ENCODE results near the gene KRTAP4-5. TPM values are rescaled to one million over a fixed set of nuclear protein-coding genes. Genes with fewer than 3 reads are reported as not detected.
"Not testable (repeated sequence)": the region's sequence is repeated elsewhere in the genome, so short reads cannot be mapped to it uniquely, and the experiment has no call there.

The KRTAP4-5 gene
- total RNA-seq, 1 experiment from 2014 or later: not detected

DNA sequence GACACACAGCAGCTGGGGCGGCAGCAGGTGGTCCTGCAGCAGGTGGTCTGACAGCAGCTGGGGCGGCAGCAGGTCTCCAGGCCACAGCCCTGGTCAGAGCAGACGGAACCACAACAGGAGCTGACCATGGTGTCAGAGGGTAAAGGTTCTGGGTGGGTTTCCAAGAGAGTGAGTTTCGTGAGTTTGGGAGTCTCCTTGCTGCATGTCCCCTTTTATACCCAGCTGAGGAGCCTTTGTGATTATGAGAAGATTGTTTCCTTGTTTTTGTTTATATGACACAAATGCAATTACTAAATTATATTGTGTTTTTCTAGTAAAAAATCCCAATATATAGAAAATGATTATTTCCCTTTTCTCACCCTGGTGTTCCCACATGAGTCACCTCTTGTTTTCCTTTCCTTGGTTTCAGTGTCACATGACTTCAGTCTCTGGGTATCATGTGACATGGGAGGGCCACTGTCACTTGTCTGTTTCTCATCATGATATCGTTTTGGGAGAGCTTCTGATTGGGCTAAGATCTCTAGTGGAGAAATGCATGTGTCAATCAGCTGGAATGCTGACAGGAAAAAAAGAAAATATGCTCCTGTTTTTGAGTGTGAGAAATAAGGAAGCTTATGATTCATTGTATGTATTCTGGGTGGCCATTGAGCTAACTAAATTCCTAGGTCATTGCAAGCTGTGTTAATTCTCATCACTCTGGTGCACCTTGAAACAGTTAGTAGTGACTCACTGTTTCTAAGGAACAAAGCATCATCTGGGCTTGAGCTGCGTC is 9.1 kb downstream of the KRTAP4-5 start, which contains the start of gene KRTAP4-6 (continued):
- TF ChIP-seq, protein P1, sequence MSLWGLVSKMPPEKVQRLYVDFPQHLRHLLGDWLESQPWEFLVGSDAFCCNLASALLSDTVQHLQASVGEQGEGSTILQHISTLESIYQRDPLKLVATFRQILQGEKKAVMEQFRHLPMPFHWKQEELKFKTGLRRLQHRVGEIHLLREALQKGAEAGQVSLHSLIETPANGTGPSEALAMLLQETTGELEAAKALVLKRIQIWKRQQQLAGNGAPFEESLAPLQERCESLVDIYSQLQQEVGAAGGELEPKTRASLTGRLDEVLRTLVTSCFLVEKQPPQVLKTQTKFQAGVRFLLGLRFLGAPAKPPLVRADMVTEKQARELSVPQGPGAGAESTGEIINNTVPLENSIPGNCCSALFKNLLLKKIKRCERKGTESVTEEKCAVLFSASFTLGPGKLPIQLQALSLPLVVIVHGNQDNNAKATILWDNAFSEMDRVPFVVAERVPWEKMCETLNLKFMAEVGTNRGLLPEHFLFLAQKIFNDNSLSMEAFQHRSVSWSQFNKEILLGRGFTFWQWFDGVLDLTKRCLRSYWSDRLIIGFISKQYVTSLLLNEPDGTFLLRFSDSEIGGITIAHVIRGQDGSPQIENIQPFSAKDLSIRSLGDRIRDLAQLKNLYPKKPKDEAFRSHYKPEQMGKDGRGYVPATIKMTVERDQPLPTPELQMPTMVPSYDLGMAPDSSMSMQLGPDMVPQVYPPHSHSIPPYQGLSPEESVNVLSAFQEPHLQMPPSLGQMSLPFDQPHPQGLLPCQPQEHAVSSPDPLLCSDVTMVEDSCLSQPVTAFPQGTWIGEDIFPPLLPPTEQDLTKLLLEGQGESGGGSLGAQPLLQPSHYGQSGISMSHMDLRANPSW (CRISPR knock-in tag; conservative IDR thresholded peaks at IDR 0.05; ENCODE audit: low read depth): no peak
- TF ChIP-seq FOXP1 (CRISPR knock-in tag; IDR thresholded peaks at IDR 0.05; ENCODE audit: borderline replicate concordance): no peak

- POLR2A ChIA-PET, ATAC-seq: not testable (repeated sequence)
These were observed 9.8 kb downstream of the KRTAP4-5 start for GRCh38 chr17:41139865-41140264.

DNA sequence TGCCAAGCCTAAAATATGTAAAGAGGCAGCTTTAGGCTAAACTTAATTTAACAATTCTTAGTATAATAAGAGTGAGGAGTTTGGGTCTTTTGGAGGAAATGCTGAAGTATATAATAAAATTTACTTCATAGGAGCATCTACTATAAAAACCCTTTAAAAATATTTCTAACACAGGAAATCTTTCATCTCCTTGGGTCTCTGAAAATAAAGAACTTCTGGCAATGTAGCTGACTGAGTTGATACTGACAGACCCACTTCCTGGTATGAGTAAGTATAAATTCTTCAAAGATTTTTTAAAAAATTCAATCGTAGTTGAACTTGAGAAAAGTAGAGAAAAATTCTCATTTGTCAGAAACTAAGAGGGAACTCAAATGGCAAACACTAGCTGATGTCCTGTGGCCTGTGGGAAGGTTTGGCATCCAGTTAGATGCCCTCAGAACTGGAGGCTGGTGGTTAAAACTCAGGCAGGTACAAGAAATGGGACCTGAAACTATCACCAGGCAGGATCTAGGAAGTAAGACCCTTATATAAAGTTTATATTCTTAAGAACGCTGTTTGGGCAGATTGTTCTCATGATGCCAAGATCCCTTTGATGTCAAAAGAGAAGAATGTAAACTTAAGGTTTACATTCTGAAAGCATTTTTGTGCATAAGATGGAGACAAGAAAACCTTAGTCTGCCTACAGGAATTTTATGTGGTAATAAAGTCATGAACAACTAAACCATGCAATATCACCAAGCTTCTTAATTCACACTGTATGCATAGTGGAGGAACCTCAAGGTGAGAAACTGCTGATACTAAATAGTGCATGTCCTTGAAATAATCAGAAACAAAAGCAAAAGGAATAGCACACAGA is 15.5 kb downstream of the KRTAP4-5 start:
- no peaks in the 10 kb centered on the region for H3K36me3 Mint-ChIP-seq
- ChIA-PET CTCF (no interaction called here), POLR2A (no interaction called here)
- no peaks in the 10 kb centered on the region for H3K27me3 Mint-ChIP-seq (ENCODE audit: low read depth)
- no peak for TF ChIP-seq ELF4 (CRISPR knock-in tag; IDR thresholded peaks at IDR 0.05; ENCODE audit: low read depth)
- TF ChIP-seq NFATC4 (CRISPR knock-in tag; IDR thresholded peaks at IDR 0.05): no peak
- peaks cover 15% of the 10 kb centered on the region for H3K9me3 Mint-ChIP-seq
- DNase-seq (ENCODE audit: low spot score): no peak
- H3K4me3 Mint-ChIP-seq: no peak overlapping the region
- H3K4me1 Mint-ChIP-seq: no peaks in the 10 kb centered on the region
- no peak for ATAC-seq
- H3K27ac Mint-ChIP-seq: no peak overlapping the region

More at GRCh38 chr17:41139865-41140264, 9.8 kb downstream of the KRTAP4-5 start:
- peaks cover 61% of the 10 kb centered on the region for H3K9me3 Mint-ChIP-seq
- H3K36me3 Mint-ChIP-seq: peaks cover 28% of the 10 kb centered on the region
- CTCF ChIA-PET; H3K4me3 Mint-ChIP-seq; H3K27me3 Mint-ChIP-seq (ENCODE audit: low read depth); H3K4me1 Mint-ChIP-seq; H3K27ac Mint-ChIP-seq; DNase-seq (ENCODE audit: low spot score): not testable (repeated sequence)

DNA sequence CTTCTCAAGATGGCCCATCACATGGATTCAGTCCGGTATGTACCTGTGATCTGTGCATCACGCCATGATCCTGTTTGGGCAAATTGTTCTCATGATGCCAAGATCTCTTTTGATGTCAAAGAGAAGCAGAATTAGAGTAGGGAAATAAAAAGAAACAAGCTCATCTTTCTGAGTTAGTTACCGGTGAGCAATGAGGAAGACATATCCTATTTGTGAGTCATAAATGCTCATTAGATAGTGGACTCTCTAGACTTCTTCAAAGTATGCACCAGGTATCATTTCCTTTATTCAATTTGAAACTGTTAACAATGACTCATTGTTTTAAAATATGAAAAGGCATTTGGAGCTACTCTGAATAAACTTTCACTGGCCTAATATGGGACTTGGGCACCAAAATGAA is 17.6 kb downstream of the KRTAP4-5 start:
- POLR2A ChIA-PET: no interaction called here
- no peaks in the 10 kb centered on the region for H3K27me3 Mint-ChIP-seq (ENCODE audit: low read depth)
- TF ChIP-seq MAX (CRISPR knock-in tag; IDR thresholded peaks at IDR 0.05) (no peak), ZNF138 (CRISPR knock-in tag; conservative IDR thresholded peaks at IDR 0.05) (no peak)
- TF ChIP-seq, protein P2, sequence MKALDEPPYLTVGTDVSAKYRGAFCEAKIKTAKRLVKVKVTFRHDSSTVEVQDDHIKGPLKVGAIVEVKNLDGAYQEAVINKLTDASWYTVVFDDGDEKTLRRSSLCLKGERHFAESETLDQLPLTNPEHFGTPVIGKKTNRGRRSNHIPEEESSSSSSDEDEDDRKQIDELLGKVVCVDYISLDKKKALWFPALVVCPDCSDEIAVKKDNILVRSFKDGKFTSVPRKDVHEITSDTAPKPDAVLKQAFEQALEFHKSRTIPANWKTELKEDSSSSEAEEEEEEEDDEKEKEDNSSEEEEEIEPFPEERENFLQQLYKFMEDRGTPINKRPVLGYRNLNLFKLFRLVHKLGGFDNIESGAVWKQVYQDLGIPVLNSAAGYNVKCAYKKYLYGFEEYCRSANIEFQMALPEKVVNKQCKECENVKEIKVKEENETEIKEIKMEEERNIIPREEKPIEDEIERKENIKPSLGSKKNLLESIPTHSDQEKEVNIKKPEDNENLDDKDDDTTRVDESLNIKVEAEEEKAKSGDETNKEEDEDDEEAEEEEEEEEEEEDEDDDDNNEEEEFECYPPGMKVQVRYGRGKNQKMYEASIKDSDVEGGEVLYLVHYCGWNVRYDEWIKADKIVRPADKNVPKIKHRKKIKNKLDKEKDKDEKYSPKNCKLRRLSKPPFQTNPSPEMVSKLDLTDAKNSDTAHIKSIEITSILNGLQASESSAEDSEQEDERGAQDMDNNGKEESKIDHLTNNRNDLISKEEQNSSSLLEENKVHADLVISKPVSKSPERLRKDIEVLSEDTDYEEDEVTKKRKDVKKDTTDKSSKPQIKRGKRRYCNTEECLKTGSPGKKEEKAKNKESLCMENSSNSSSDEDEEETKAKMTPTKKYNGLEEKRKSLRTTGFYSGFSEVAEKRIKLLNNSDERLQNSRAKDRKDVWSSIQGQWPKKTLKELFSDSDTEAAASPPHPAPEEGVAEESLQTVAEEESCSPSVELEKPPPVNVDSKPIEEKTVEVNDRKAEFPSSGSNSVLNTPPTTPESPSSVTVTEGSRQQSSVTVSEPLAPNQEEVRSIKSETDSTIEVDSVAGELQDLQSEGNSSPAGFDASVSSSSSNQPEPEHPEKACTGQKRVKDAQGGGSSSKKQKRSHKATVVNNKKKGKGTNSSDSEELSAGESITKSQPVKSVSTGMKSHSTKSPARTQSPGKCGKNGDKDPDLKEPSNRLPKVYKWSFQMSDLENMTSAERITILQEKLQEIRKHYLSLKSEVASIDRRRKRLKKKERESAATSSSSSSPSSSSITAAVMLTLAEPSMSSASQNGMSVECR (CRISPR knock-in tag; IDR thresholded peaks at IDR 0.05; ENCODE audit: borderline replicate concordance): no peak
- TF ChIP-seq, protein P3, sequence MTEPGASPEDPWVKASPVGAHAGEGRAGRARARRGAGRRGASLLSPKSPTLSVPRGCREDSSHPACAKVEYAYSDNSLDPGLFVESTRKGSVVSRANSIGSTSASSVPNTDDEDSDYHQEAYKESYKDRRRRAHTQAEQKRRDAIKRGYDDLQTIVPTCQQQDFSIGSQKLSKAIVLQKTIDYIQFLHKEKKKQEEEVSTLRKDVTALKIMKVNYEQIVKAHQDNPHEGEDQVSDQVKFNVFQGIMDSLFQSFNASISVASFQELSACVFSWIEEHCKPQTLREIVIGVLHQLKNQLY (CRISPR knock-in tag; IDR thresholded peaks at IDR 0.05): no peak
- TF ChIP-seq, protein P4, sequence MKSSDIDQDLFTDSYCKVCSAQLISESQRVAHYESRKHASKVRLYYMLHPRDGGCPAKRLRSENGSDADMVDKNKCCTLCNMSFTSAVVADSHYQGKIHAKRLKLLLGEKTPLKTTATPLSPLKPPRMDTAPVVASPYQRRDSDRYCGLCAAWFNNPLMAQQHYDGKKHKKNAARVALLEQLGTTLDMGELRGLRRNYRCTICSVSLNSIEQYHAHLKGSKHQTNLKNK (CRISPR knock-in tag; IDR thresholded peaks at IDR 0.05): no peak
- CTCF ChIA-PET: no interaction called here
- H3K27ac Mint-ChIP-seq: no peak overlapping the region
- ATAC-seq (no peak), DNase-seq (ENCODE audit: low spot score) (no peak)
- H3K36me3 Mint-ChIP-seq: no peaks in the 10 kb centered on the region
- H3K4me3 Mint-ChIP-seq: no peak overlapping the region
- H3K9me3 Mint-ChIP-seq: peaks cover 2% of the 10 kb centered on the region; the same call in 1 of the 2 replicates
- no peaks in the 10 kb centered on the region for H3K4me1 Mint-ChIP-seq
